SK-N-DZ (cell line): ENCODE measurements around the gene ZNF564.
A peak's percentile ranks its signal among the peaks of the same experiment; 100 is the strongest.
"Not testable (repeated sequence)": the region's sequence is repeated elsewhere in the genome, so short reads cannot be mapped to it uniquely, and the experiment has no call there.

Experiments
- DNase-seq: peaks from one replicate; pipeline ENCODE4 v3.0.0-alpha.2; 2015; ENCODE audit warnings: low spot score
- small RNA-seq, 2 experiments: library from RNA; depleted of rRNA; stranded (forward); fragments of <200 nt; gene quantifications; one replicate each; pipeline ENCODE3, GENCODE V24; 2014

ZNF564 gene

DNA sequence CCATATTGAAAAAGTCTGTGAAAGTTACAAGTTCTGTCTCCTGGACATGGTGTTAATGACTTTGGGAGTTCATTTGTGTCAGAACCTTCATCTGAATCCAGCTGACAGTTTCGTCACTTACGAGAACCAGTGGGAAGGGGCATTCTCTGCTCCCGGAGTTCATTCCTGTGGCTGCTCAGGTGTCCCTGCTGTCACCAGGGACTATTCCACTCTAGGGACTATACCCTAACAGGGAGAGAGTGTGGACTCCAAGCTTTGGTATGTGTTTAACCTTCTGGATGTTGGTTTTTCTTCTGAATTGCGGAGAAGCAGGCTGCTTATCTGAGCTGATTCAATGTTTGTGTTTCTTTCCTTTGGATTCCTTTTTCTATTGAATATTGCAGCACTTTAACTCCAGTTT is 54.2 kb downstream of the ZNF564 start:
- no peak for DNase-seq

GRCh38 chr19:12496480-12496879 is 54.8 kb downstream of the ZNF564 start:
- no peak for DNase-seq

- DNase-seq, result peak; percentile 96
Measured at GRCh38 chr19:12495002-12495802, 56.1 kb downstream of the ZNF564 start.

DNA sequence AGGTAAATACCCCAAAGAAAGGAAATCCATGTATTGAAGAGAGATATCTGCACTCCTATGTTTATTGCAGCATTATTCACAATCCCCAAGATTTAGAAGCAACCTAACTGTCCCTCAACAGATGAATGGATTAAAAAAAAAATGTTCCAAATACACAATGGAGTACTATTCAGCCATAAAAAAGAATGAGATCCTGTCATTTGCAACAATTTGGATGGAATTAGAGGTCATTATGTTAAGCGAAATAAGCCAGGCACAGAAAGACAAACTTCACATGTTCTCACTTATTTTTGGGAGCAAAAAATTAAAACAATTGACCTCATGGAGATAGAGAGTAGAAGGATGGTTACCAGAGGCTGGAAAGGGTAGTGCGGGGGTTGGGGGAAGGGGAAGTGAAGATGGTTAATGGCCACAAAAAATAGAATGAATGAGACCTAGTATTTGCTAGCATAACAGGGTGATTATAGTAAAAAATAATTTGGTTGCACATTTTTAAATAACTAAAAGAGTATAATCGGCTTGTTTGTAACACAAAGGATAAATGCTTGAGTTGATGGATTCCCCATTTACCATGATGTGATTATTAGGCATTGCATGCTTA is 56.9 kb downstream of the ZNF564 start:
- DNase-seq, result no peak

GRCh38 chr19:12486265-12486783 is 65.0 kb downstream of the ZNF564 start:
- DNase-seq, result not testable (repeated sequence)

DNA sequence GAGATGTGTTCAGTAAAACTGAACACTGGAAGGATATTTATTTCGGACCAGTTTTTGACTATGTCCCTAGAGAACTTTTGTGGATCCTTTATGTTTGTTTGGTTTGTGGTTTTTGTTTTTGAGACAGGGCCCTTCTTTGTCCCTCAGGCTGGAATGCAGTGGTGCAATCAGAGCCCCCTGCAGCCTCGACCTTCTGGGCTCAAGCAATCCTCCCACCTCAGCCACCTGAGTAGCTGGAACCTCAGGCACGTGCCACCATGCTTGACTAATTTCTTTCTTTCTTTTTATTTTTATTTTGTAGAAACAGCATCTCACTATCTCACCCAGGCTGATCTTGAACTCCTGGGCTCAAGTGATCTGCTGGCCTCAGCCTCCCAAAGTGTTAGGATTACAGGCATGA is 65.7 kb downstream of the ZNF564 start:
- no peak for DNase-seq

- DNase-seq, result no peak
Measured at GRCh38 chr19:12485052-12485416, 66.2 kb downstream of the ZNF564 start.

DNA sequence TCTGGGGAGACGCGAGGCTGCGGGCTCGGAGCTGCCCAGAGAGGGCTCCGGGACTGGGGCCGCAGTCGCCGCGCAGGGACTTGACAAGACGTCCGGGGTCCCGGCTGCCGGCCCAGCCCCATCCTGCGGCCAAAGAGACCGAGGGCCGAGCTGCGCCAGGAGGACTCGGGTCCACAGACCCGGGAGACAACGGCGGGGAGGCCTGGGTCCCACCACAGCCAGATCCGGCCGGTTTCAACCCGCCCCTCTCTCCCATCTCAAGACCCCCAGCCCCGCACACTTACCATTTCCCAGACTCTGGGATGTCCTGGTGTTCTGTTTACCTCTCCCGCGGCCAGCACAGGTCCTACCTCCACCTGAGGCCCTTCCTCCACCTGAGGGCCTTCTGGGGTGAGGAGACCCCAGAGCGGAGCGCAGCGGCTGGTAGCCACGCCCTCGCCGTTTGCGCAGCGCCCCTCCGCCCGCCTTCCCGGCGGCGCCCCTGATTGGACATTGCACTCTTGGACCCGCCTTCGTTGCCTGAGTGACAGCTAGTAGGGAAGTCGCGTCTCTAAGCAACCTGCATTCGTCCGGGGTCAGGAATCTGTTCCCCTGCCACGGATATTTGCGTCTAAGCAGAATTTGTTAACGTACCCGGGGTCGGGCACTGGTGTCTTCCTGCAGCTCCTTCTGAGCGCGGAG is 66.8 kb downstream of the ZNF564 start, which contains the start of gene ZNF709:
Gene ZNF709, minus strand, starts transcription at position 446 of the 681 bp plus-strand sequence. Its CDS starts 159 bp downstream, at position 287.
- peak; percentile 90 for DNase-seq

GRCh38 chr19:12484011-12484370 is 67.3 kb downstream of the ZNF564 start:
- no peak for DNase-seq

- no peak for DNase-seq
Measured at GRCh38 chr19:12482509-12482886, 68.8 kb downstream of the ZNF564 start.

DNA sequence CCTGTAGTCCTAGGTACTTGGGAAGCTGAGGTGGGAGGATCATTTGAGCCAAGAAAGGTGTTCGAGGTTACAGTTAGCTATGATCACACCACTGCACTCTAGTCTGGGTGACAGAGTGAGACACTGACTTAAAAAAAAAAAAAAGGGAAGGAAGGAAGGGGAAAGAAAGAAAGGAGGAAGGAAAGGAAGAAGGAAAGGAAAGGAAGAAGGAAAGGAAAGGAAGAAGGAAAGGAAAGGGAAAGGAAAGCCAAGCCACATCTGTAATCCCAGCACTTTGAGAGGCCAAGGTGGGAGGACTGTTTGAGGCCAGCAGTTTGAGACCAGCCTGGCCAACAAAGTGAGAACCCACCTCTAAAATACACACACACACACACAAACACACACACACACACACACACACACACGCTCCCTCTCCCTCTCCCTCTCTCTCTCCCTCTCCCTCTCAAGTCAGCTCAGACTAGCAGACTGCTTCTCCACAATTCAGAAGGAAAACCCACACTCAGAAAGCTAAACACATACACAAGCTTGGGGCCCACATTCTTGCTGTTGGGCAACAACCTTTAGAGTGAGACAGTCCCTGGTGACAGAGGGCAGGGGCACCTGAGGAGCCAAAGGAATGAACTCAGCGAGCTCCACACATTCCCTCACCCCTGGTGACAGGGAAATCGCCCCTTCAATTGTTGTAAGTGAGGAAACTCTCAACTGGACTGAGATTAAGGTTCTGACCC is 69.3 kb downstream of the ZNF564 start:
- no peak for DNase-seq

GRCh38 chr19:12478234-12478941 is 72.9 kb downstream of the ZNF564 start:
- no peak for DNase-seq

Small RNA genes lying within 50 kb of the gene (small RNA-seq; reads per million reads assigned to genes)
- gene MTCO1P27 (0 reads per million in 2 experiments), gene PPIAP20 (0 reads per million in 2 experiments)
